Common myeloid progenitor, CD34-positive (primary cell): ENCODE results near the gene TCAIM.
A peak's percentile ranks its signal among the peaks of the same experiment; 100 is the strongest.

Source experiments
- CTCF ChIA-PET: fragments of 350-600 bp; sonication (Branson Sonifier 250); formaldehyde crosslinking; loops from one replicate; lab custom pipeline; 2021; ENCODE audit warnings: antibody characterized with exemption; lab: Charles Lee
- POLR2A ChIA-PET: fragments of 350-600 bp; sonication (Branson Sonifier 250); formaldehyde crosslinking; loops from one replicate; lab custom pipeline; 2021; ENCODE audit warnings: antibody characterized with exemption; lab: Charles Lee
- DNase-seq, 3 donors: peaks; one replicate each; pipeline versions ENCODE4 v3.0.0 to v3.0.0-alpha.2; 2013
- H3K27ac ChIP-seq, 2 experiments: 1 replicate in 1 of 2; 2 replicates in 1 of 2; pipeline ENCODE4 v1.7.0; 2013; ENCODE audit warnings: inconsistent platforms in 2 of 2, low read length in 2 of 2, mild to moderate bottlenecking in 2 of 2, low read depth in 1 of 2, moderate library complexity in 1 of 2; ENCODE audit not compliant: severe bottlenecking in 2 of 2, insufficient read depth in 1 of 2, poor library complexity in 1 of 2
- H3K27me3 ChIP-seq, 5 experiments: replicated peaks in 2 of 5; 1 replicate in 3 of 5; 2 replicates in 2 of 5; pipeline versions ENCODE4 v1.6.1 to v1.7.0; 2013; ENCODE audit warnings: low read length in 4 of 5, mild to moderate bottlenecking in 2 of 5, moderate library complexity in 2 of 5, inconsistent platforms in 1 of 5; ENCODE audit not compliant: insufficient read depth in 5 of 5, control insufficient read depth in 4 of 5
- H3K36me3 ChIP-seq, 4 experiments: 1 replicate in 2 of 4; 2 replicates in 2 of 4; pipeline versions ENCODE4 v1.6.1 to v1.7.0; 2013; ENCODE audit warnings: low read length in 3 of 4, control low read depth in 1 of 4, mild to moderate bottlenecking in 1 of 4; ENCODE audit not compliant: control insufficient read depth in 4 of 4, insufficient read depth in 4 of 4
- H3K4me1 ChIP-seq, 4 experiments: 1 replicate in 3 of 4; 2 replicates in 1 of 4; pipeline versions ENCODE4 v1.6.1 to v1.7.1; 2013; ENCODE audit warnings: low read length in 3 of 4, mild to moderate bottlenecking in 3 of 4, control low read depth in 1 of 4, inconsistent platforms in 1 of 4, moderate library complexity in 1 of 4; ENCODE audit not compliant: control insufficient read depth in 4 of 4, insufficient read depth in 4 of 4; ENCODE audit errors: control extremely low read depth in 1 of 4
- H3K4me3 ChIP-seq, 7 experiments: 1 replicate in 4 of 7; 2 replicates in 3 of 7; pipeline versions ENCODE4 v1.5.1 to v1.7.0; 2013; ENCODE audit warnings: mild to moderate bottlenecking in 7 of 7, low read length in 6 of 7, moderate library complexity in 6 of 7, inconsistent platforms in 2 of 7, low read depth in 2 of 7, control low read depth in 1 of 7; ENCODE audit not compliant: insufficient read depth in 4 of 7, control insufficient read depth in 1 of 7; ENCODE audit errors: extremely low read depth in 1 of 7
- H3K9me3 ChIP-seq, 5 experiments: 1 replicate in 4 of 5; 2 replicates in 1 of 5; pipeline versions ENCODE4 v1.6.1 to v1.7.1; 2013; ENCODE audit warnings: low read length in 4 of 5, mild to moderate bottlenecking in 2 of 5, inconsistent platforms in 1 of 5, low read depth in 1 of 5, moderate library complexity in 1 of 5; ENCODE audit not compliant: control insufficient read depth in 4 of 5, insufficient read depth in 2 of 5; ENCODE audit errors: control extremely low read depth in 1 of 5
- WGBS: methylation state at CpG from one replicate; pipeline ENCODE4 v1.1.5; 2013; ENCODE audit not compliant: insufficient coverage; 5-methylcytosine and 5-hydroxymethylcytosine counted together

Gene TCAIM

DNA sequence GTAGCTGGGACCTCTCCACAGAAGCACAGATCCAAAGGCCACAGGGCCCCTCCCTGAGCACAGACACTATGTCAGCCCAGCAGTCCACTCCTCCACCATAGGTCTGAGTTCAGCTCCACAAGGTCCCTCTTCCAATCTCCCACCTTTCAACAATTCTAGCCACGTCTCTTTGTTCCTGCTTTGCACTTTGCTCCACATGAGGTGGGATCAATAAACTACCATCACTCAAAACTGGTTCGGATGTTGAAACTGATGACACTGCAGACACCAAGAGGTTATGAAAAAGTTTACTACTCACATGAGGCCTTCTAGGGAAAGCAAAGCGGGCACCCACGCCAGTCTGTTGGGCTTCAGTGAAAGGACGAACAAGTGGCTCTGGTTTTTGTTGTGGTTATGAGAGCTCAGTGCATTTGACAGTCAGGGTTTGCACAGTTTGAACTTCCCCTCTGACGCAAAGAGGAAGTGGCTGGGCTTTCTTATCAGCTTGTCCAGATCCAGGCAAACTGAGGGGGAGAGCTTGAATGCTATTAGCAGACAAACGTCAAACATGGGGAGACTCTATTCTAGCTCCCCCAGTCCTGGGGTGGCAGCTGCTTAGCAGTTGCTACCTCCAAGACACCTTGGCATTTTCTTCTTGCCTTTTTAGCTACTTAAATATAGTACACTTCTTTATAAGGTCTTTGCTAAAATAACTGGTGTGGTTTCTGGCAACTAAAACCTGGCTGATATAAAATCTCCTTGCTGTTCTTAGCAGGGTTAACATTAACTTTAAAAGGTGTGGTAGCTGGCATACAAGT lies 101.1 kb downstream of the TCAIM start:
- H3K27me3 ChIP-seq, result no peaks in the 10 kb centered on the region
- ChIA-PET CTCF (interaction anchor here (0.7 to 1.8 kb wide), 9 partner anchors 9 to 108 kb away, joined by 3 to 10 read pairs (median 3); no protein-coding TSS in a partner anchor), POLR2A (interaction anchor here (0.6 to 1.5 kb wide), 8 partner anchors 14 to 299 kb away, joined by 3 to 8 read pairs (median 4); partner anchors contain the start of gene TCAIM)
- WGBS, result 0% methylated on average over 7 of the region's 7 CpGs
- peak; percentile 99 to 100 (median 100) for DNase-seq
- peaks cover 27 to 56% (median 41%) of the 10 kb centered on the region in 4 experiments for H3K4me1 ChIP-seq
- peaks cover 0 to 7% (median 0%) of the 10 kb centered on the region in 5 experiments for H3K9me3 ChIP-seq
- H3K4me3 ChIP-seq, result peak overlapping the region in 6 of 7 experiments; percentile 30 to 68 (median 44)
- peak overlapping the region; percentile 99 to 100 for H3K27ac ChIP-seq
- peaks cover 0 to 26% (median 10%) of the 10 kb centered on the region in 4 experiments for H3K36me3 ChIP-seq

DNA sequence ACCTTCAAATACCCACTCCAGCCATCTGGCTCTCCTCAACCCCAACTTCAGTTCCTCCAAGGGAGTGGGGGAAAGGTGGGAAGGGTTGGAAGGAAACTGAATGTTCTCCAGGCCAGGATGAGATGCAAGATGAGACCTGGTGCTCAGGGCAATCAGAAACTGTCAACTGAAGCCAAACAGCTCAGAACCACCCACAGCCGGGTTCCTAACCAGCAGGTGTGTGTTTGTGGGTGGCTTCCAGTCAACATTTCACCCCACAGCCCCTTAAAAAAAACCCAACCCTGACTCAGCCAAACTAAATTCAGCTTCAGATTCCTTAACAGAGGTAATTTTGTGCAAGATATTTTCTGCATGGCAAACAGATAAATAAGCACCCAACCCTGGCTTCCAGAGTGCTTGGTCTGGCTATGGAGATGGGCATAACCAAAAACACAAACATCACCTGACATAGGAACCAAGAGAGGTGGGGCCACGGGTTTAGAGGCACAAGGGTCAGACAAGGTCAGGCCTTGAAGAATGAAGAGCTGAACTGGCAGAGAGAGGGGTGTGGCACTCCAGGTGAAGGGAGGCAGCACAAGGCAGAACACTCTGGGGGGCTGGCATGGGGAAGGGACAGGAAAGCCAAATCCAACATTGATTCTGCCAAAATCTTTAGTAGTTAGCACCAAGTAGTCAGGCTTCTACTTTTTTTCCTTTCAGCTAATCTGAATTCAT lies 104.2 kb downstream of the TCAIM start:
- H3K4me1 ChIP-seq, result peaks cover 25 to 48% (median 41%) of the 10 kb centered on the region in 4 experiments
- 73% methylated on average over 1 of the region's 2 CpGs for WGBS
- ChIA-PET POLR2A (interaction anchor here (0.8 kb wide), 1 partner anchor 10 kb away, joined by 7 read pairs; no protein-coding TSS in a partner anchor), CTCF (interaction anchor here (1.1 kb wide), 2 partner anchors 11 to 12 kb away, joined by 3 to 4 read pairs; no protein-coding TSS in a partner anchor)
- peak overlapping the region; percentile 37 to 100 for H3K27ac ChIP-seq
- peak; percentile 2 to 58 (median 55) for DNase-seq
- H3K36me3 ChIP-seq, result peaks cover 20 to 53% (median 35%) of the 10 kb centered on the region in 4 experiments
- peaks cover 0 to 38% (median 7%) of the 10 kb centered on the region in 5 experiments for H3K9me3 ChIP-seq
- H3K27me3 ChIP-seq, result no peaks in the 10 kb centered on the region
- H3K4me3 ChIP-seq, result peak overlapping the region in 2 of 7 experiments; percentile 31 to 34

DNA sequence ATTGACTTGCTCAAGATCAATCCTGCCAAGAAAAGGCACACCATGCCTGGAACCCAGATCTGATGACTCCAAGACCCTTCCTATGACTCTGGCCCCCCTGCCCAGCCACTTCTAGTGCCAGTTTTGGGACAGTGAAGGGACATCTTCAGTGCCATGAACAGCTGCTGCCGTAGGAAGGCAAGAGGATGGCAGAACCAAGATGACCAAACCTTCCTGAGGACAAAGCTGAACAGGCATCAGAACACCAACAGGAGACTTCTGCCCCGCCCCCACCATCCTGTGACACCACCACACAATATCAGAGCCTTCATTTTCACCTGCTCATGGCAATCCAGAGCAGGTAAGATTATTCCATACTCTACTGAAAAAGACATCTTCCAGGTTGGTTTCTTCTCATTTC lies 105.9 kb downstream of the TCAIM start:
- Histone ChIP-seq H3K9me3 (peaks cover 2 to 53% (median 18%) of the 10 kb centered on the region in 5 experiments), H3K27me3 (no peaks in the 10 kb centered on the region), H3K36me3 (peaks cover 35 to 70% (median 52%) of the 10 kb centered on the region in 4 experiments), H3K27ac (peak overlapping the region in 1 of 2 experiments; percentile 100), H3K4me3 (no peak overlapping the region), H3K4me1 (peaks cover 22 to 41% (median 35%) of the 10 kb centered on the region in 4 experiments)
- DNase-seq, result no peak
- 100% methylated on average over 1 of the region's 2 CpGs for WGBS
- CTCF ChIA-PET, result no interaction called here
- POLR2A ChIA-PET, result interaction anchor here (0.6 kb wide), 1 partner anchor 160 kb away, joined by 3 read pairs; no protein-coding TSS in a partner anchor

DNA sequence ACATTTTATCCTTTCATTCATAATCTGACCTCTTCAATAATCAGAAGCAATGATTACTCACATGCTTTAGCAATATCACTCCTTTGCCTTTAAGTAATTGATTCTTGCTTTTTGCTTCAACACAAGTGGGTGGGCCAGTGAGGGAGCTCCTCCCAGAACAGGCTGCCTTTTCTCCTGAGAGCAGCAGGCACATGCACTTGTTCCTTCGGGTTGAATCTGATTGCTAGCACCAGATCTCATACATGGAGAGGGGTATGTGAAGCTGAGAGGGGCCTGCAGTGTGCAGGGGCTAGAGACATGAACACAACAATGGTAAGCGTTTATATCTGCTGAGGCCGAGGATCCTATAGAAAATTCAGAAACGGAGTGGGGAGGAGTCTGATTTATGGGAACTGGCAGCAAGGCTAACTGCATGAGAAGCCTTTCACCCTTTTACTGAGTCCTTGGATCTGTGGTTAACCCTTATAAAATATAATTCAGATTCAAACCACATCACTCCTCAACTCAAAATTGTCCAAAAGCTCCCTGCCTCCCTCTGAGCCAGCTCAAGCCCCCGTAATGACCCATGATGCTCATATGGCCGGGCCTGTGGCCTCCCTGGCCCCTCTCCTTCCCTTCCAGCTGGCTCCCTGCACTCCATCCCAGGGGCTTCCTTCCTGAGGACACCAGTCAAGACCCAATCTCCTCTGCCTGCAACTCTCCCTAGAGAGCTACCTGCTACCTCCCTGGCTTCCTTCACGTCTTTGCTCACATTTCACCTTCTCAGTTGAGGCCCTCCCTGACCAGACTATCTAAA lies 106.5 kb downstream of the TCAIM start:
- Histone ChIP-seq H3K4me1 (peaks cover 19 to 37% (median 29%) of the 10 kb centered on the region in 4 experiments), H3K27me3 (no peaks in the 10 kb centered on the region), H3K36me3 (peaks cover 37 to 77% (median 59%) of the 10 kb centered on the region in 4 experiments), H3K4me3 (no peak overlapping the region), H3K9me3 (peaks cover 2 to 59% (median 20%) of the 10 kb centered on the region in 5 experiments), H3K27ac (no peak overlapping the region)
- ChIA-PET POLR2A (no interaction called here), CTCF (no interaction called here)
- 98% methylated on average over 6 of the region's 7 CpGs for WGBS
- DNase-seq, result no peak

DNA sequence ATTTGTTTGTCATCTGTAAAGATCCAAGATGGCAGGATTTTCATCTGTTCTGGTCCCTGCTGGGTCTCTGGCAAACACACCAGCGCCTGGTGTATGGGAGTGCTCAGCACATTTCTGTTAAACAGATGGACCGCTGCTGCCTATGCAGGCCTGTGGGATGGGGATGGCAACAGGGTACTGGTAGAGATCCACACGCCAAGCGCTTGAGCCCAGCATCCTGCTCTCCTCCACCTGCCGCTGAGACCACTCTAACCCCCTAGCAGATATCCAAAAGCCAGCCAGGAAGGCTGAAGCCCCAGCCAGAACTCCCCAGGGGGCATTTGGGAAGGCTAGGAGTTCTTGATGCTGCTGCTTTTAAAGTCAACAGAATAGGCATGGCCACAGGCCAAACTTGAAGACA lies 107.2 kb downstream of the TCAIM start:
- Histone ChIP-seq H3K4me1 (peaks cover 12 to 30% (median 24%) of the 10 kb centered on the region in 4 experiments), H3K4me3 (peak overlapping the region in 1 of 7 experiments; percentile 4), H3K27me3 (no peaks in the 10 kb centered on the region), H3K36me3 (peaks cover 43 to 84% (median 65%) of the 10 kb centered on the region in 4 experiments), H3K27ac (no peak overlapping the region), H3K9me3 (peaks cover 2 to 64% (median 25%) of the 10 kb centered on the region in 5 experiments)
- POLR2A ChIA-PET, result no interaction called here
- CTCF ChIA-PET, result no interaction called here
- DNase-seq, result no peak
- 98% methylated on average over 5 of the region's 5 CpGs for WGBS

DNA sequence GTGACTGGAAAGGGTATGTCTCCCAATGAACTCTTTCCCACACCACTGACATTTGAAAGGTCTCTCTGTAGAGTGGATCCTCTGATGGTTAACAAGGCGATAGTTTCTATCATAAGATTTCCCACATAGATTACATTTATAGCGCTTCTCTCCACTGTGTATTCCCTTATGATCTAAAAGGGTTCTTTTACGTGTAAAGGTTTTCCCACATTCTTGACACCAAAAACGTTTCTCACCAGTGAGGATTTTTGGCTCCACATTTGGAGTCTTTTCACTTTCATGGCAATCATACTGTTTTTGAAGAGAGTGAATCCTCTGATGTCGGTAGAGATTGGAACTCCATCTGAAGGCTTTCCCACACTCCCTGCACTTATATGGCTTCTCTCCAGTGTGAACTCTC lies 108.4 kb downstream of the TCAIM start:
- H3K9me3 ChIP-seq, result peaks cover 2 to 68% (median 25%) of the 10 kb centered on the region in 5 experiments
- 100% methylated on average over 3 of the region's 5 CpGs for WGBS
- H3K27me3 ChIP-seq, result no peaks in the 10 kb centered on the region
- CTCF ChIA-PET, result no interaction called here
- H3K4me1 ChIP-seq, result peaks cover 4 to 19% (median 13%) of the 10 kb centered on the region in 4 experiments
- DNase-seq, result no peak
- POLR2A ChIA-PET, result no interaction called here
- H3K36me3 ChIP-seq, result peaks cover 43 to 92% (median 72%) of the 10 kb centered on the region in 4 experiments
- no peak overlapping the region for H3K4me3 ChIP-seq
- H3K27ac ChIP-seq, result no peak overlapping the region
